K562 (cell line): ENCODE results near the gene RIOK3. TPM values are rescaled to one million over a fixed set of nuclear protein-coding genes. Genes with fewer than 3 reads are reported as not detected.

ENCODE experiments used
- COPS2 ChIP-seq: fragments of 450-650 bp; conservative IDR thresholded peaks from 2 replicates; pipeline ENCODE4 v1.6.1; 2016; ENCODE audit warnings: mild to moderate bottlenecking, moderate library complexity
- DNMT1 ChIP-seq: fragments of 450-650 bp; IDR thresholded peaks from 2 replicates; pipeline ENCODE4 v1.6.1; 2016; ENCODE audit warnings: antibody characterized with exemption, mild to moderate bottlenecking
- FOXJ2 ChIP-seq: fragments of 200-800 bp; sonication (Bioruptor generic); IDR thresholded peaks from 2 replicates; pipeline ENCODE4 v1.6.1; 2016; ENCODE audit warnings: missing genetic modification characterization, missing compliant biosample characterization
- FOXM1 ChIP-seq, 2 experiments: fragments of 450-650 bp in 1 of 2; sonication (generic) in 1 of 2; formaldehyde crosslinking in 1 of 2; IDR thresholded peaks; 2 replicates each; pipeline versions ENCODE4 v1.6.1 to v1.9.0; 2017 to 2022; ENCODE audit warnings: low read depth in 2 of 2, mild to moderate bottlenecking in 2 of 2, missing genetic modification reagents in 1 of 2, moderate library complexity in 1 of 2
- HMG20A ChIP-seq: fragments of 450-650 bp; formaldehyde crosslinking; conservative IDR thresholded peaks from 2 replicates; pipeline ENCODE4 v1.4.0; 2020; ENCODE audit warnings: mild to moderate bottlenecking, mixed read lengths
- RHOXF2B ChIP-seq: fragments of 250-450 bp; sonication (Bioruptor Pico); conservative IDR thresholded peaks from 2 replicates; pipeline ENCODE4 v1.5.1; 2021
- SUPT5H ChIP-seq: fragments of 450-650 bp; IDR thresholded peaks from 2 replicates; pipeline ENCODE4 v1.6.1; 2016
- ZFP1 ChIP-seq: fragments of 450-650 bp; formaldehyde crosslinking; IDR thresholded peaks from 2 replicates; pipeline ENCODE4 v1.4.0; 2020; ENCODE audit warnings: mild to moderate bottlenecking, mixed read lengths
- ZNF408 ChIP-seq: fragments of 250-450 bp; sonication (Bioruptor Pico); IDR thresholded peaks from 2 replicates; pipeline ENCODE4 v1.4.0; 2020; ENCODE audit warnings: low read depth, mild to moderate bottlenecking, moderate library complexity
- ZNF76 ChIP-seq: fragments of 250-450 bp; sonication (Bioruptor Pico); IDR thresholded peaks from 2 replicates; pipeline ENCODE4 v1.4.0; 2020; ENCODE audit warnings: mild to moderate bottlenecking, moderate library complexity, borderline replicate concordance
- polyA plus RNA-seq, 8 experiments: library from polyadenylated mRNA; depleted of rRNA in 4 of 8; stranded (reverse) in 5 of 8; unstranded in 3 of 8; fragments of >200 nt; fragmentation: Nextera tagmentation in 2 of 8; fragmentation: Illumina TruSeq in 1 of 8; extraction: Ambion mirVana in 2 of 8; extraction: Trizol in 1 of 8; gene quantifications; 2 replicates each; pipeline versions ENCODE4 v1.2.1 to v1.2.3, GENCODE V29; 2011 to 2014; ENCODE audit warnings: inconsistent platforms in 1 of 8, missing spikeins in 1 of 8
- total RNA-seq, 7 experiments: library from RNA; depleted of rRNA in 6 of 7; stranded (reverse); fragments of >200 nt in 6 of 7; fragmentation: Illumina TruSeq in 2 of 7; extraction: Trizol in 2 of 7; gene quantifications; 2 replicates each; pipeline versions ENCODE4 v1.2.1 to v1.2.3, GENCODE V29; 2011 to 2021; ENCODE audit warnings: low replicate concordance in 1 of 7
- TF ChIP-seq, protein P1 (sequence below), 2 experiments: IDR thresholded peaks; 2 replicates each; pipeline ENCODE4 v1.6.1; 2011; ENCODE audit warnings: borderline replicate concordance in 1 of 2, control low read depth in 1 of 2, low read depth in 1 of 2, low read length in 1 of 2, mild to moderate bottlenecking in 1 of 2, mixed read lengths in 1 of 2, moderate library complexity in 1 of 2; ENCODE audit not compliant: insufficient read depth in 1 of 2, insufficient read length in 1 of 2, poor library complexity in 1 of 2, severe bottlenecking in 1 of 2; ENCODE audit errors: extremely low read depth in 1 of 2
- TF ChIP-seq, protein P2 (sequence below): sonication (generic); formaldehyde crosslinking; IDR thresholded peaks from 2 replicates; pipeline ENCODE4 v1.8.0; 2022; ENCODE audit warnings: missing genetic modification reagents, mild to moderate bottlenecking, moderate library complexity, borderline replicate concordance
- TF ChIP-seq, protein P3 (sequence below): fragments of 450-650 bp; IDR thresholded peaks from 2 replicates; pipeline ENCODE4 v1.6.1; 2017; ENCODE audit warnings: antibody characterized with exemption, mild to moderate bottlenecking

RIOK3 gene
- total and polyA plus RNA-seq, 9 of the 15 experiments (the other 6 are each of a cell fraction or from before 2014, with no cell fraction given): 21.4 to 89.5 (median 62.9) TPM

DNA sequence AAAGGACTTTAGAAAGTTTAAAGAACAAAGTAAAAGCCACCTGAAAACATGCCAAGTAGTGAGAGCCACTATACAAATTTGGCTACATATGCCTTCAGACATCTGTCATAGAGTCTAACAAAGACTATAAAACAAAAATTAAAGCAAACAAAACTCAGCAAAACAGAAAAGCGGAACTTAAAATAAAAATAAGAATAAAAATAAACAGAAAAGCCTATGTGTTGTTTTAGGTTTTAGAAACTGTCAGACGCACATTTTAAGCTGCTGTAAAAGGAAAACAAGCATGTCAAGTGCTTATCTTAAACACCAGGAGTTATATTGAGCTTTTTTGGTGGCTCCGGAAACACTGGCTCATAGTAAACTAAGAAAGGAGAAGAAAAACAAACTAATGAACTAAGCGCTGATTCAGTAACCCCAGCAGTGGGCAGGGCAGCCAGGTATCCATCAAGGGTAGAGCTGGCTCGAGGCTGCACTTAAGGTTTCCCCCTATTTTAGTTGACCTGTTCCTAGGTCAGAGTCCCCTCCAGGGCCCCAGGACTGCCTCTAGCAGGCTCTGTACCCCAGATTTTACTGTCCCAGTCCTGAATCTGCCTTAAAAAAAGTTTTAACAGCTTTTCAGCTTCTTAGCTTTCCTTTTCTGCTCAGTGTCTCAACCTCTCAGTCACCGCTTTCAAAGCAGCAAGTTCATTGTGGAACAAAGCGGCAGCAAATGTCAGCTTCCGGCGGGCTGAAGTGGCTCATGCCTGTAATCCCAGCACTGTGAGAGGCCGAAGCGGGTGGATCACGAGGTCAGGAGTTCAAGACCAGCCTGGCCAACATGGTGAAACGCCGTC lies 34.9 kb downstream of the RIOK3 start (continued):
- TF ChIP-seq, protein P1, sequence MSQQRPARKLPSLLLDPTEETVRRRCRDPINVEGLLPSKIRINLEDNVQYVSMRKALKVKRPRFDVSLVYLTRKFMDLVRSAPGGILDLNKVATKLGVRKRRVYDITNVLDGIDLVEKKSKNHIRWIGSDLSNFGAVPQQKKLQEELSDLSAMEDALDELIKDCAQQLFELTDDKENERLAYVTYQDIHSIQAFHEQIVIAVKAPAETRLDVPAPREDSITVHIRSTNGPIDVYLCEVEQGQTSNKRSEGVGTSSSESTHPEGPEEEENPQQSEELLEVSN (IDR thresholded peaks at IDR 0.05; ENCODE audit: borderline replicate concordance in 1 of 2, extremely low read depth in 1 of 2, insufficient read depth in 1 of 2, insufficient read length in 1 of 2, low read depth in 1 of 2, low read length in 1 of 2, poor library complexity in 1 of 2, severe bottlenecking in 1 of 2): peak in 1 of 2 experiments; percentile 47
- TF ChIP-seq FOXJ2 (tag) (0 out of 2 replicates have a peak, but pooled peaks have one; percentile 30), DNMT1 (no peak), RHOXF2B (CRISPR knock-in tag) (no peak), ZNF76 (no peak), ZFP1 (CRISPR knock-in tag) (no peak), SUPT5H (no peak), ZNF408 (CRISPR knock-in tag) (no peak), FOXM1 (IDR thresholded peaks at IDR 0.05; ENCODE audit: low read depth) (peak; percentile 57; the same call in 1 of the 2 replicates), FOXM1 (CRISPR knock-in tag; IDR thresholded peaks at IDR 0.05; ENCODE audit: low read depth) (no peak), COPS2 (no peak), HMG20A (CRISPR knock-in tag) (no peak)
- TF ChIP-seq, protein P2, sequence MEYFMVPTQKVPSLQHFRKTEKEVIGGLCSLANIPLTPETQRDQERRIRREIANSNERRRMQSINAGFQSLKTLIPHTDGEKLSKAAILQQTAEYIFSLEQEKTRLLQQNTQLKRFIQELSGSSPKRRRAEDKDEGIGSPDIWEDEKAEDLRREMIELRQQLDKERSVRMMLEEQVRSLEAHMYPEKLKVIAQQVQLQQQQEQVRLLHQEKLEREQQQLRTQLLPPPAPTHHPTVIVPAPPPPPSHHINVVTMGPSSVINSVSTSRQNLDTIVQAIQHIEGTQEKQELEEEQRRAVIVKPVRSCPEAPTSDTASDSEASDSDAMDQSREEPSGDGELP (CRISPR knock-in tag): peak; percentile 24; the same call in 1 of the 2 replicates
- TF ChIP-seq, protein P3, sequence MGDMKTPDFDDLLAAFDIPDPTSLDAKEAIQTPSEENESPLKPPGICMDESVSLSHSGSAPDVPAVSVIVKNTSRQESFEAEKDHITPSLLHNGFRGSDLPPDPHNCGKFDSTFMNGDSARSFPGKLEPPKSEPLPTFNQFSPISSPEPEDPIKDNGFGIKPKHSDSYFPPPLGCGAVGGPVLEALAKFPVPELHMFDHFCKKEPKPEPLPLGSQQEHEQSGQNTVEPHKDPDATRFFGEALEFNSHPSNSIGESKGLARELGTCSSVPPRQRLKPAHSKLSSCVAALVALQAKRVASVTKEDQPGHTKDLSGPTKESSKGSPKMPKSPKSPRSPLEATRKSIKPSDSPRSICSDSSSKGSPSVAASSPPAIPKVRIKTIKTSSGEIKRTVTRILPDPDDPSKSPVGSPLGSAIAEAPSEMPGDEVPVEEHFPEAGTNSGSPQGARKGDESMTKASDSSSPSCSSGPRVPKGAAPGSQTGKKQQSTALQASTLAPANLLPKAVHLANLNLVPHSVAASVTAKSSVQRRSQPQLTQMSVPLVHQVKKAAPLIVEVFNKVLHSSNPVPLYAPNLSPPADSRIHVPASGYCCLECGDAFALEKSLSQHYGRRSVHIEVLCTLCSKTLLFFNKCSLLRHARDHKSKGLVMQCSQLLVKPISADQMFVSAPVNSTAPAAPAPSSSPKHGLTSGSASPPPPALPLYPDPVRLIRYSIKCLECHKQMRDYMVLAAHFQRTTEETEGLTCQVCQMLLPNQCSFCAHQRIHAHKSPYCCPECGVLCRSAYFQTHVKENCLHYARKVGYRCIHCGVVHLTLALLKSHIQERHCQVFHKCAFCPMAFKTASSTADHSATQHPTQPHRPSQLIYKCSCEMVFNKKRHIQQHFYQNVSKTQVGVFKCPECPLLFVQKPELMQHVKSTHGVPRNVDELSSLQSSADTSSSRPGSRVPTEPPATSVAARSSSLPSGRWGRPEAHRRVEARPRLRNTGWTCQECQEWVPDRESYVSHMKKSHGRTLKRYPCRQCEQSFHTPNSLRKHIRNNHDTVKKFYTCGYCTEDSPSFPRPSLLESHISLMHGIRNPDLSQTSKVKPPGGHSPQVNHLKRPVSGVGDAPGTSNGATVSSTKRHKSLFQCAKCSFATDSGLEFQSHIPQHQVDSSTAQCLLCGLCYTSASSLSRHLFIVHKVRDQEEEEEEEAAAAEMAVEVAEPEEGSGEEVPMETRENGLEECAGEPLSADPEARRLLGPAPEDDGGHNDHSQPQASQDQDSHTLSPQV: peak; percentile 64; the same call in 1 of the 2 replicates
